KMS-11 (cell line): ENCODE data around the gene ABCB1.
"Not testable (repeated sequence)": the region's sequence is repeated elsewhere in the genome, so short reads cannot be mapped to it uniquely, and the experiment has no call there.

ENCODE experiments used
- H2AFZ ChIP-seq: fragments of 200-600 bp; sonication (generic); 2 replicates; pipeline ENCODE4 v1.6.1; 2016; ENCODE audit warnings: antibody characterized with exemption, mixed run types, low read depth
- H3K27ac ChIP-seq: fragments of 200-600 bp; sonication (generic); 2 replicates; pipeline ENCODE4 v1.6.1; 2016; ENCODE audit warnings: mild to moderate bottlenecking, mixed run types
- H3K27me3 ChIP-seq: fragments of 200-600 bp; sonication (generic); 2 replicates; pipeline ENCODE4 v1.6.1; 2017; ENCODE audit warnings: mild to moderate bottlenecking, low read depth, mixed run types, moderate library complexity; ENCODE audit not compliant: insufficient read depth
- H3K36me3 ChIP-seq: fragments of 200-600 bp; sonication (generic); 2 replicates; pipeline ENCODE4 v1.6.1; 2017; ENCODE audit warnings: mild to moderate bottlenecking, mixed run types; ENCODE audit not compliant: insufficient read depth
- H3K4me1 ChIP-seq: fragments of 200-600 bp; sonication (generic); 2 replicates; pipeline ENCODE4 v1.6.1; 2016; ENCODE audit warnings: mild to moderate bottlenecking, low read depth, mixed run types; ENCODE audit not compliant: poor library complexity, severe bottlenecking
- H3K4me2 ChIP-seq: fragments of 200-600 bp; sonication (generic); 2 replicates; pipeline ENCODE4 v1.7.0; 2016; ENCODE audit warnings: mild to moderate bottlenecking, mixed run types
- H3K4me3 ChIP-seq: fragments of 200-600 bp; sonication (generic); IDR thresholded peaks from 2 replicates; pipeline ENCODE4 v1.6.1; 2017; ENCODE audit warnings: low read depth, low read length, mixed read lengths; ENCODE audit not compliant: insufficient read depth
- H3K79me2 ChIP-seq: fragments of 200-600 bp; sonication (generic); 2 replicates; pipeline ENCODE4 v1.6.1; 2016; ENCODE audit warnings: low read depth, mixed run types; ENCODE audit not compliant: insufficient read depth
- H3K9ac ChIP-seq: fragments of 200-600 bp; sonication (generic); 2 replicates; pipeline ENCODE4 v1.6.1; 2016; ENCODE audit warnings: mild to moderate bottlenecking, mixed run types
- H4K20me1 ChIP-seq: fragments of 200-600 bp; sonication (generic); 2 replicates; pipeline ENCODE4 v1.6.1; 2016; ENCODE audit warnings: mild to moderate bottlenecking, mixed run types; ENCODE audit not compliant: insufficient read depth
- CTCF ChIP-seq: fragments of 200-600 bp; sonication (generic); conservative IDR thresholded peaks from 2 replicates; pipeline ENCODE4 v1.6.1; 2017; ENCODE audit warnings: low read depth, mild to moderate bottlenecking, antibody characterized with exemption, low read length, moderate library complexity, mixed read lengths

Gene ABCB1

GRCh38 chr7:87463982-87464381 is 136.7 kb downstream of the ABCB1 start:
- no peak overlapping the region for H2AFZ ChIP-seq
- no peaks in the 10 kb centered on the region for H3K36me3 ChIP-seq
- no peaks in the 10 kb centered on the region for H3K4me1 ChIP-seq
- H3K4me3 ChIP-seq, result no peak overlapping the region
- no peak overlapping the region for H3K27ac ChIP-seq
- TF ChIP-seq CTCF, result no peak
- no peaks in the 10 kb centered on the region for H3K79me2 ChIP-seq
- no peak overlapping the region for H3K9ac ChIP-seq
- H3K4me2 ChIP-seq, result no peak overlapping the region
- H3K27me3 ChIP-seq, result no peaks in the 10 kb centered on the region
- H4K20me1 ChIP-seq, result no peaks in the 10 kb centered on the region

- H3K9ac ChIP-seq, result not testable (repeated sequence)
Observed at GRCh38 chr7:87460444-87460843, 140.2 kb downstream of the ABCB1 start.

GRCh38 chr7:87459941-87460340 is 140.7 kb downstream of the ABCB1 start:
- Histone ChIP-seq H3K9ac (no peak overlapping the region), H3K4me3 (no peak overlapping the region), H3K27ac (no peak overlapping the region), H3K4me1 (no peaks in the 10 kb centered on the region), H3K36me3 (no peaks in the 10 kb centered on the region), H3K27me3 (no peaks in the 10 kb centered on the region), H3K4me2 (no peak overlapping the region), H2AFZ (no peak overlapping the region), H4K20me1 (no peaks in the 10 kb centered on the region), H3K79me2 (no peaks in the 10 kb centered on the region)
- no peak for TF ChIP-seq CTCF

More at GRCh38 chr7:87460444-87460843, 140.2 kb downstream of the ABCB1 start:
- not testable (repeated sequence) for H2AFZ ChIP-seq, H4K20me1 ChIP-seq, H3K27ac ChIP-seq, H3K4me3 ChIP-seq, H3K4me1 ChIP-seq, H3K27me3 ChIP-seq, H3K36me3 ChIP-seq, H3K79me2 ChIP-seq, H3K4me2 ChIP-seq

GRCh38 chr7:87458148-87458547 is 142.5 kb downstream of the ABCB1 start:
- TF ChIP-seq CTCF, result no peak
- no peak overlapping the region for H3K9ac ChIP-seq
- H3K27ac ChIP-seq, result no peak overlapping the region
- no peak overlapping the region for H2AFZ ChIP-seq
- no peak overlapping the region for H3K4me2 ChIP-seq
- no peaks in the 10 kb centered on the region for H4K20me1 ChIP-seq
- no peaks in the 10 kb centered on the region for H3K27me3 ChIP-seq
- no peaks in the 10 kb centered on the region for H3K4me1 ChIP-seq
- no peaks in the 10 kb centered on the region for H3K79me2 ChIP-seq
- H3K36me3 ChIP-seq, result no peaks in the 10 kb centered on the region
- H3K4me3 ChIP-seq, result no peak overlapping the region

GRCh38 chr7:87456247-87456646 is 144.4 kb downstream of the ABCB1 start:
- no peaks in the 10 kb centered on the region for H3K4me1 ChIP-seq
- no peak overlapping the region for H3K9ac ChIP-seq
- no peak overlapping the region for H3K27ac ChIP-seq
- no peaks in the 10 kb centered on the region for H3K27me3 ChIP-seq
- H2AFZ ChIP-seq, result no peak overlapping the region
- no peak for TF ChIP-seq CTCF
- no peaks in the 10 kb centered on the region for H3K36me3 ChIP-seq
- H3K4me2 ChIP-seq, result no peak overlapping the region
- H4K20me1 ChIP-seq, result no peaks in the 10 kb centered on the region
- no peak overlapping the region for H3K4me3 ChIP-seq
- no peaks in the 10 kb centered on the region for H3K79me2 ChIP-seq
